Breast epithelium (tissue), 3 donors: ENCODE measurements around the gene GPC3.

Experiments used
- POLR2A ChIP-seq: fragments of 450-650 bp; IDR thresholded peaks from one replicate; pipeline ENCODE4 v1.6.1; 2016; ENCODE audit warnings: antibody characterized with exemption, mild to moderate bottlenecking, moderate library complexity
- TF ChIP-seq, protein P1 (sequence below), 3 donors: fragments of 450-650 bp; IDR thresholded peaks; one replicate each; pipeline ENCODE4 v1.5.1; 2016 to 2017; ENCODE audit warnings: antibody characterized with exemption in 3 of 3, mild to moderate bottlenecking in 3 of 3, moderate library complexity in 3 of 3

DNA sequence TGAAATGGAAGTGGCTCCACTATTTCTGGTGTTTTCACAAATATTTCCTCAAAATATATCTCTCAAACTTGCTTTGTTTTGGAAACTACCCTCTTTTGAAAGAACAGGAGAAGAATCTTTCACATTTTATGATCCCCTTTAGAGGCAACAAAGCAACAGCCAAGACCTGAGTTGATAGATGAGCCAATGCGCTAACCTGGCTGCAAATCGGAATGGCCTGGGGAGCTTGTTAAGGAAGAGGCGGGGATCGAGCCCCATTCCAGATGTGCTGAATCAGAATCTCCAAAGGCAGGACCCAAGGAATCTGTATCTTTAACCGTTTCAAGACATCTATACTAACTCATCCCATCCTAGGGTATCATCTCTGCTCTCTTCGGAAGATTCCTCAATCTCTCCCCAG, 181.3 kb downstream of the GPC3 start:
- TF ChIP-seq, protein P1, sequence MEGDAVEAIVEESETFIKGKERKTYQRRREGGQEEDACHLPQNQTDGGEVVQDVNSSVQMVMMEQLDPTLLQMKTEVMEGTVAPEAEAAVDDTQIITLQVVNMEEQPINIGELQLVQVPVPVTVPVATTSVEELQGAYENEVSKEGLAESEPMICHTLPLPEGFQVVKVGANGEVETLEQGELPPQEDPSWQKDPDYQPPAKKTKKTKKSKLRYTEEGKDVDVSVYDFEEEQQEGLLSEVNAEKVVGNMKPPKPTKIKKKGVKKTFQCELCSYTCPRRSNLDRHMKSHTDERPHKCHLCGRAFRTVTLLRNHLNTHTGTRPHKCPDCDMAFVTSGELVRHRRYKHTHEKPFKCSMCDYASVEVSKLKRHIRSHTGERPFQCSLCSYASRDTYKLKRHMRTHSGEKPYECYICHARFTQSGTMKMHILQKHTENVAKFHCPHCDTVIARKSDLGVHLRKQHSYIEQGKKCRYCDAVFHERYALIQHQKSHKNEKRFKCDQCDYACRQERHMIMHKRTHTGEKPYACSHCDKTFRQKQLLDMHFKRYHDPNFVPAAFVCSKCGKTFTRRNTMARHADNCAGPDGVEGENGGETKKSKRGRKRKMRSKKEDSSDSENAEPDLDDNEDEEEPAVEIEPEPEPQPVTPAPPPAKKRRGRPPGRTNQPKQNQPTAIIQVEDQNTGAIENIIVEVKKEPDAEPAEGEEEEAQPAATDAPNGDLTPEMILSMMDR (IDR thresholded peaks at IDR 0.05), result no peak
- no peak for TF ChIP-seq POLR2A
